GM23248 (cell line): ENCODE results near the gene ZNF70.

Experiments
- EZH2 ChIP-seq: fragments of 200-600 bp; sonication (generic); IDR thresholded peaks from 2 replicates; pipeline ENCODE4 v1.6.1; 2018; ENCODE audit warnings: antibody characterized with exemption, mild to moderate bottlenecking; ENCODE audit not compliant: insufficient read depth, poor library complexity, severe bottlenecking
- EZH2phosphoT487 ChIP-seq: fragments of 200-600 bp; sonication (generic); IDR thresholded peaks from 2 replicates; pipeline ENCODE4 v1.6.1; 2018; ENCODE audit warnings: antibody characterized with exemption, moderate library complexity, mild to moderate bottlenecking, low read depth; ENCODE audit not compliant: insufficient read depth

- TF ChIP-seq EZH2phosphoT487, result no peak
- TF ChIP-seq EZH2, result no peak
Observed at GRCh38 chr22:23773483-23774113, 22.7 kb upstream of the ZNF70 start.
